ENCODE data around the gene IQSEC1. TPM values are rescaled to one million over a fixed set of nuclear protein-coding genes. Genes with fewer than 3 reads are reported as not detected.

The IQSEC1 gene
- total and polyA plus RNA-seq, 9 of the 15 experiments (the other 6 are each of a cell fraction or from before 2014, with no cell fraction given), result 0.56 to 39.0 (median 6.8) TPM

DNA sequence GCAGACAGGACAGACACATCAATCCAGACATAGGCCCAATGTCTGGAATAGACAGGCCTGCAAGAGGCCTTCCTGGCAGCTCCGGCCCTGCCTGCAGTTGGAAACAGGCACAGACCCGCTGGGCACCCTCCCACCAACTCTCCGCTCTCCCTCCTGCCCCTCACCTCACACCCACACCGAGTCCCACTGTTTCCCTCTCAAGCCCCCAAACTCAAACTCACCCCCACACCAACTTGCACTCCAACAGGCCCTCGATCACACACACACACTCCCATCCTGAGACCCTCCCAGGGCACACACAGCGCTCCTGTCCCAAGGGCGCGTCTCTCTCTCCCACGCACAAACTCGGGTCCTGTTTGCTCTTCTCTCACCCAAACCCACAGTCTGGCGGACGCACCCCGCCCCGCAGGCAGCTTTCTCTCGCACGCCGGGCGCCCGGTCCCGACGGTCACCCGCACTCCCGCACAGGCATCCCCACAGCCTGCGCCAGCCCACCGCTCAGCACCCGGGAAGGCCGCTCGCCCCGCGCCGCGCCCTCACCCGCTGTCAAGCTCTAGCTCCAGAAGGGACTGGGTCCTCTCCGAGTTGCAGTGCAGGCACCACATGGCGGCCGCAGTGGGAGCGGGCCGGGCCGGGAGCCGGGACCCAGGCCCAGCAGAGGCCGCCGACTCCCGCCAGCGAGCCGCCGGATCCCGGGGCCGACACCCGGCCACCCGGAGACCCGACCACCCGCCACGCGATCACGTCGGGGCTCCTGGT lies 106.2 kb downstream of the IQSEC1 start (continued):
- TF ChIP-seq FOXP1 (CRISPR knock-in tag; IDR thresholded peaks at IDR 0.05) (peak; percentile 59; the same call in 1 of the 2 replicates), TAL1 (IDR thresholded peaks at IDR 0.05) (no peak)
- TF ChIP-seq, protein P1, sequence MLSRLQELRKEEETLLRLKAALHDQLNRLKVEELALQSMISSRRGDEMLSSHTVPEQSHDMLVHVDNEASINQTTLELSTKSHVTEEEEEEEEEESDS (CRISPR knock-in tag; IDR thresholded peaks at IDR 0.05), result no peak

DNA sequence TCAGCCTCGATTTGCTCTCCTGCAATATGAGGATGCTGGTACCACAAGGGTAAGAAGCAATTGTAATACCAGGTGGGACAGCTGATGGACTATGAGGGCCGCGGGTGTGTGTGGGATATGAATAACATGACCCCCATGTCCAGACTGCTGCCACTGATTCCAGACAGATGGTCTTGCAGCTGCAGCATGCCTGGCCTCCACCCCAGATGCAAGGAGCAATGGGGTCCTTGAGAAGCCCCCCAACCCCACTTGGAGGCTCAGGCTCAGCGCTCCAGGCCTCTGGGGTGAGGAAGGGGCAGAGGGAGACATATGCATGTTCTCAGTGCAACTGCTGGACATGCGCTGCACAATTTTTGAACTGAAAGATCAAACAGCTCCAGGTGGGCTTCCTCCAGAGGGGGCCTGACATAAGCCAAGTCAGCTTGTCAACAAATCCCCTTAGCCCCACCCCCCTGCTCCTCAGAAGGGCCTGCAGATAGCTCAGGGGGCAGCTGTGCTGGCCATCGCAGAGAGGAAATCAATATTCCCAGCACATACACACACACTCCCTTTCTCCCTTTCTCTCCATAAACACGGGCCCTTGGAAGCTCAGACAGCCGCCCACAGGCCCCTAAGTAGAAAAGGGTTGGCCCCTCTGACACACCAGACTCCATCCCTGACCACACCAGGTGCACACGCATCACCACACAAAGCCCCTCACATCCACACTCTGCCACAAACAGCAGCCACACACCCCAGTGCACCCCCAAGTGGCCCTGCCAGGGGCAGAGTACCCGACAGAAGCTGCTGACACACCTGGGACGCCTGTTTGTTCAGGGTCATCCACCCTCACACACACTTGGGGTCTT lies 107.0 kb downstream of the IQSEC1 start:
- TF ChIP-seq SIN3A (IDR thresholded peaks at IDR 0.05; ENCODE audit: borderline replicate concordance in 2 of 2, control insufficient read depth in 1 of 2, low read depth in 2 of 2, low read length in 2 of 2) (0 out of 4 replicates have a peak, but pooled peaks of 1 of the 2 experiments have one; percentile 14), RAD21 (CRISPR knock-in tag; conservative IDR thresholded peaks at IDR 0.05 in 1 of 2, IDR thresholded peaks at IDR 0.05 in 1 of 2) (no peak), KDM5B (IDR thresholded peaks at IDR 0.05; ENCODE audit: insufficient replicate concordance, low read depth, low read length) (peak; percentile 16), ARID2 (IDR thresholded peaks at IDR 0.05) (0 out of 2 replicates have a peak, but pooled peaks have one; percentile 13), CBFB (CRISPR knock-in tag; IDR thresholded peaks at IDR 0.05) (0 out of 2 replicates have a peak, but pooled peaks have one; percentile 49)
- peaks cover 27% of the 10 kb centered on the region for H4K20me1 ChIP-seq (replicated peaks; ENCODE audit: control insufficient read depth, insufficient read depth, low read length)
- in situ Hi-C loops (cut with MboI) (no loop called here), intact Hi-C loops (cut with micrococcal nuclease) (no loop called here)
- no peak for FAIRE-seq
- CTCF ChIA-PET (ENCODE audit: low intra/inter-chr PET ratio), result no interaction called here
- no peak overlapping the region; the same call in 1 of the 2 replicates for H2AFZ ChIP-seq (ENCODE audit: low read depth, low read length)
- POLR2A ChIA-PET, result interaction anchor here (0.6 to 2.0 kb wide), 10 partner anchors 9 to 1457 kb away, joined by 3 to 9 read pairs (median 4); no protein-coding TSS in a partner anchor
- peaks cover 55 to 56% of the 10 kb centered on the region in 2 experiments for H3K4me1 ChIP-seq (replicated peaks in 1 of 2; ENCODE audit: control insufficient read depth in 2 of 2, insufficient read depth in 2 of 2, low read length in 2 of 2)
- no peak overlapping the region; the same call in 2 of the 3 replicates for H3K27ac ChIP-seq (ENCODE audit: extremely low read depth, low read depth, low read length)
- BruUV-seq (replicated peaks), result TSS peak; percentile 34
- no peak for ATAC-seq
- H3K9me3 ChIP-seq (replicated peaks; ENCODE audit: control insufficient read depth, insufficient read depth, low read depth, low read length), result no peaks in the 10 kb centered on the region
- peak overlapping the region; percentile 94 for H3K4me2 ChIP-seq (ENCODE audit: insufficient read depth, low read length)
- WGBS (ENCODE audit: insufficient coverage, low coverage, missing lambda C conversion rate), result 54% methylated on average over 11 of the region's 11 CpGs
- H3K79me2 ChIP-seq (ENCODE audit: control insufficient read depth, insufficient read depth, low read length), result peaks cover 62% of the 10 kb centered on the region
- no peak for DNase-seq (ENCODE audit: extremely low read depth in 1 of 4, low spot score in 3 of 4)
- peak overlapping the region; percentile 80 for H3K4me3 ChIP-seq
- peak overlapping the region; percentile 69 to 96 for H3K9ac ChIP-seq (ENCODE audit: insufficient read depth in 1 of 2, low read depth in 2 of 2, low read length in 2 of 2)
- H3K36me3 ChIP-seq (ENCODE audit: control insufficient read depth, insufficient read depth, low read length), result peaks cover 23% of the 10 kb centered on the region; the same call in 2 of the 3 replicates
- no peaks in the 10 kb centered on the region for H3K27me3 ChIP-seq (ENCODE audit: control insufficient read depth in 2 of 2, insufficient read depth in 2 of 2, low read length in 2 of 2)
- H3K9me1 ChIP-seq (ENCODE audit: control insufficient read depth, insufficient read depth, low read length), result peaks cover 21% of the 10 kb centered on the region
